GM23338 (cell line): ENCODE data around the gene WDR73. TPM values are rescaled to one million over a fixed set of nuclear protein-coding genes. Genes with fewer than 3 reads are reported as not detected.

Source experiments
- ATAC-seq: fragments of 200-7000 bp; cut with Tn5 transposase; 3 replicates; pipeline ENCODE4 v1.9.1; 2020
- DNase-seq: peaks from one replicate; pipeline ENCODE4 v3.0.0-alpha.2; 2015; ENCODE audit warnings: low spot score
- H2AFZ ChIP-seq: fragments of 200-600 bp; sonication (generic); 2 replicates; pipeline ENCODE4 v1.8.0; 2016; ENCODE audit warnings: antibody characterized with exemption, mild to moderate bottlenecking, moderate library complexity
- H3F3A ChIP-seq: fragments of 200-600 bp; sonication (generic); replicated peaks from 2 replicates; pipeline ENCODE4 v1.8.0; 2017; ENCODE audit warnings: antibody characterized with exemption, mixed run types, low read depth
- H3K27ac ChIP-seq: fragments of 200-600 bp; sonication (generic); 2 replicates; pipeline ENCODE4 v1.6.1; 2016; ENCODE audit warnings: low read depth
- H3K27me3 ChIP-seq: fragments of 200-600 bp; sonication (generic); 2 replicates; pipeline ENCODE4 v1.8.0; 2016; ENCODE audit warnings: mild to moderate bottlenecking, mixed run types, moderate library complexity; ENCODE audit not compliant: insufficient read depth
- H3K36me3 ChIP-seq: fragments of 200-600 bp; sonication (generic); 2 replicates; pipeline ENCODE4 v1.8.0; 2016; ENCODE audit warnings: mild to moderate bottlenecking; ENCODE audit not compliant: insufficient read depth
- H3K4me1 ChIP-seq: fragments of 200-600 bp; sonication (generic); 2 replicates; pipeline ENCODE4 v1.8.0; 2016; ENCODE audit warnings: mild to moderate bottlenecking, moderate library complexity; ENCODE audit not compliant: insufficient read depth
- H3K4me2 ChIP-seq: fragments of 200-600 bp; sonication (generic); 2 replicates; pipeline ENCODE4 v1.7.1; 2017; ENCODE audit warnings: mixed run types
- H3K4me3 ChIP-seq: fragments of 200-600 bp; sonication (generic); 2 replicates; pipeline ENCODE4 v1.6.1; 2016; ENCODE audit warnings: mixed run types
- H3K79me2 ChIP-seq: fragments of 200-600 bp; sonication (generic); replicated peaks from 2 replicates; pipeline ENCODE4 v1.8.0; 2017; ENCODE audit warnings: mild to moderate bottlenecking; ENCODE audit not compliant: insufficient read depth
- H3K9me2 ChIP-seq: fragments of 200-600 bp; sonication (generic); 2 replicates; pipeline ENCODE4 v1.8.0; 2017; ENCODE audit not compliant: insufficient read depth
- H4K20me1 ChIP-seq: fragments of 200-600 bp; sonication (generic); replicated peaks from 2 replicates; pipeline ENCODE4 v1.8.0; 2017; ENCODE audit warnings: mild to moderate bottlenecking; ENCODE audit not compliant: insufficient read depth
- H3K27ac Mint-ChIP-seq: 2 replicates; pipeline ENCODE4 v1.8.0; 2020; ENCODE audit warnings: inconsistent platforms, mild to moderate bottlenecking, moderate library complexity, mixed read lengths
- H3K27me3 Mint-ChIP-seq: 3 replicates; pipeline ENCODE4 v1.8.0; 2022; ENCODE audit warnings: low read depth, mild to moderate bottlenecking, moderate library complexity, mixed read lengths, inconsistent platforms; ENCODE audit not compliant: insufficient read depth, poor library complexity
- H3K36me3 Mint-ChIP-seq: 3 replicates; pipeline ENCODE4 v1.8.0; 2021; ENCODE audit warnings: low read depth, mild to moderate bottlenecking, inconsistent platforms, moderate library complexity, mixed read lengths
- H3K4me1 Mint-ChIP-seq: 3 replicates; pipeline ENCODE4 v1.8.0; 2020; ENCODE audit warnings: mild to moderate bottlenecking, inconsistent platforms, mixed read lengths
- H3K4me3 Mint-ChIP-seq: 3 replicates; pipeline ENCODE4 v1.8.0; 2021; ENCODE audit warnings: moderate library complexity, mild to moderate bottlenecking, inconsistent platforms, mixed read lengths
- H3K9me3 Mint-ChIP-seq: 3 replicates; pipeline ENCODE4 v1.8.0; 2020; ENCODE audit warnings: moderate library complexity, mild to moderate bottlenecking, inconsistent platforms, mixed read lengths
- CREB1 ChIP-seq: fragments of 250-450 bp; sonication (Bioruptor Pico); IDR thresholded peaks from 2 replicates; pipeline ENCODE4 v1.5.0; 2020; ENCODE audit warnings: low read depth, mild to moderate bottlenecking, moderate library complexity
- EZH2phosphoT487 ChIP-seq: fragments of 200-600 bp; sonication (generic); IDR thresholded peaks from one replicate; pipeline ENCODE4 v1.8.1; 2018; ENCODE audit warnings: antibody characterized with exemption; ENCODE audit not compliant: unreplicated experiment
- POLR2AphosphoS5 ChIP-seq: IDR thresholded peaks from 2 replicates; pipeline ENCODE4 v1.6.1; 2016; ENCODE audit warnings: antibody characterized with exemption, low read depth
- ZNF114 ChIP-seq: fragments of 250-450 bp; sonication (Bioruptor Pico); IDR thresholded peaks from 2 replicates; pipeline ENCODE4 v1.5.0; 2020; ENCODE audit warnings: mild to moderate bottlenecking, moderate library complexity
- polyA plus RNA-seq: library from polyadenylated mRNA; unstranded; fragments of >200 nt; fragmentation: Nextera tagmentation; extraction: Ambion mirVana; gene quantifications from 2 replicates; pipeline ENCODE4 v1.2.1, GENCODE V29; 2016
- total RNA-seq: library from RNA; depleted of rRNA; stranded (reverse); fragments of >200 nt; shearing (Covaris generic); gene quantifications from 2 replicates; pipeline ENCODE4 v1.2.3, GENCODE V29; 2014
- TF ChIP-seq, protein P1 (sequence below), 2 experiments: fragments of 200-600 bp in 1 of 2; sonication (generic) in 1 of 2; conservative IDR thresholded peaks; 2 replicates each; pipeline versions ENCODE4 v1.5.1 to v1.6.1; 2016 to 2017; ENCODE audit warnings: antibody characterized with exemption in 2 of 2, low read depth in 2 of 2, mild to moderate bottlenecking in 2 of 2, moderate library complexity in 1 of 2
- TF ChIP-seq, protein P2 (sequence below): fragments of 250-450 bp; sonication (Bioruptor Pico); IDR thresholded peaks from 2 replicates; pipeline ENCODE4 v1.5.0; 2020; ENCODE audit warnings: mild to moderate bottlenecking, moderate library complexity

The WDR73 gene
- total and polyA plus RNA-seq, 2 experiments from 2014 or later: 14.8 to 25.2 TPM

DNA sequence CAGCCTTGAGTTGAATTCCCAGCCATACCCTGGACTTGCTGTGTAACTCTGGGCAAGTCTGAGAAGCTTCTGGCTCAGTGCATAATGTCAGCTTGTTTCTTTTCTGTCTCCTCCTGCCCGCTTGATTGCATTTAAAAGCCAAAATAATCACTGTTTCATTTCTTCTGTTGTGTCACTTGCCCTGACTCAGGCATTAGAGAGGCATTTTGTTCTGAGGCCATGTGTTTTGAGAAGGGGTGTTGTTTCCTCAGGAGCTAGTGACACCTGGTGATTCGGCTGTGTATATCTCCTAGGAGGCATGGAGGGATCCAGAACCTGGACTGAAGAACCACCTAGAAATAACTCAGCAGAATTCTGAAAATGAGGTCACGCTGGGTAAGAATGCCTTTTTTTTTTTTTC, 16.0 kb downstream of the WDR73 start:
- peak; percentile 35 for ATAC-seq
- Histone ChIP-seq H3K4me3 (no peak overlapping the region), H2AFZ (no peak overlapping the region), H3K27ac (peak overlapping the region; percentile 78), H3K9me2 (no peaks in the 10 kb centered on the region), H3K79me2 (no peaks in the 10 kb centered on the region), H3K4me2 (0 out of 2 replicates have a peak overlapping the region, but pooled peaks have one; percentile 30), H3K36me3 (peaks cover 7% of the 10 kb centered on the region), H3K4me1 (peaks cover 26% of the 10 kb centered on the region), H3F3A (peaks cover 7% of the 10 kb centered on the region; the same call in 1 of the 2 replicates), H4K20me1 (no peaks in the 10 kb centered on the region), H3K27me3 (peaks cover 12% of the 10 kb centered on the region)
- no peak for TF ChIP-seq ZNF114 (CRISPR knock-in tag)
- TF ChIP-seq, protein P1, sequence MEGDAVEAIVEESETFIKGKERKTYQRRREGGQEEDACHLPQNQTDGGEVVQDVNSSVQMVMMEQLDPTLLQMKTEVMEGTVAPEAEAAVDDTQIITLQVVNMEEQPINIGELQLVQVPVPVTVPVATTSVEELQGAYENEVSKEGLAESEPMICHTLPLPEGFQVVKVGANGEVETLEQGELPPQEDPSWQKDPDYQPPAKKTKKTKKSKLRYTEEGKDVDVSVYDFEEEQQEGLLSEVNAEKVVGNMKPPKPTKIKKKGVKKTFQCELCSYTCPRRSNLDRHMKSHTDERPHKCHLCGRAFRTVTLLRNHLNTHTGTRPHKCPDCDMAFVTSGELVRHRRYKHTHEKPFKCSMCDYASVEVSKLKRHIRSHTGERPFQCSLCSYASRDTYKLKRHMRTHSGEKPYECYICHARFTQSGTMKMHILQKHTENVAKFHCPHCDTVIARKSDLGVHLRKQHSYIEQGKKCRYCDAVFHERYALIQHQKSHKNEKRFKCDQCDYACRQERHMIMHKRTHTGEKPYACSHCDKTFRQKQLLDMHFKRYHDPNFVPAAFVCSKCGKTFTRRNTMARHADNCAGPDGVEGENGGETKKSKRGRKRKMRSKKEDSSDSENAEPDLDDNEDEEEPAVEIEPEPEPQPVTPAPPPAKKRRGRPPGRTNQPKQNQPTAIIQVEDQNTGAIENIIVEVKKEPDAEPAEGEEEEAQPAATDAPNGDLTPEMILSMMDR (conservative IDR thresholded peaks at IDR 0.05; ENCODE audit: low read depth in 2 of 2): peak; percentile 55 to 89
- H3K27ac Mint-ChIP-seq: peak overlapping the region; percentile 76
- H3K27me3 Mint-ChIP-seq: peaks cover 9% of the 10 kb centered on the region
- no peaks in the 10 kb centered on the region for H3K9me3 Mint-ChIP-seq
- DNase-seq: peak; percentile 75
- H3K4me1 Mint-ChIP-seq: peaks cover 20% of the 10 kb centered on the region
- no peak overlapping the region for H3K4me3 Mint-ChIP-seq
- H3K36me3 Mint-ChIP-seq: peaks cover 53% of the 10 kb centered on the region

DNA sequence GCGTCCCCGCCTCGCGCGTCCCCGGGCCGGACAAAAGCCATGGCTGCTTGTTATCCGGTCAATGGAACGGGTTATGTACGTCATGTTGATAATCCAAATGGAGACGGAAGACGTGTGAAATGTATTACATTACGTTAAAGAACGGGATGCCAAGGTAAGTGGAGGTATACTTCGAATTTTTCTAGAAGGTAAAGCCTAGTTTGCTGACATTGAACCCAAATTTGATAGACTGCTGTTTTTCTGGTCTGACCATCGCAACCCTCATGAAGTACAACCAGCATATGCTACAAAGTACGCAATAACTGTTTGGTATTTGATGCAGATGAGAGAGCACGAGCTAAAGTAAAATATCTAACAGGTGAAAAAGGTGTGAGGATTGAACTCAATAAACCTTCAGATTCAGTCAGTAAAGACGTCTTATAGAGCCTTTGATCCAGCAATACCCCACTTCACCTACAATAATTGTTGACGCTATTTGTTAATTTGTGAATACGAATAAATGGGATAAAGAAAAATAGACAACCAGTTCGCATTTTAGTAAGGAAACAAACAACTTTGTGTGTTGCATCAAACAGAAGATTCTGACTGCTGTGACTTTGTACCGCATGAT, 19.8 kb downstream of the WDR73 start:
- Mint-ChIP-seq H3K9me3 (no peaks in the 10 kb centered on the region), H3K27ac (no peak overlapping the region), H3K36me3 (peaks cover 24% of the 10 kb centered on the region), H3K27me3 (peaks cover 16% of the 10 kb centered on the region), H3K4me1 (peaks cover 37% of the 10 kb centered on the region), H3K4me3 (peak overlapping the region; percentile 72)
- Histone ChIP-seq H3K27me3 (peaks cover 23% of the 10 kb centered on the region), H4K20me1 (no peaks in the 10 kb centered on the region), H3K4me1 (peaks cover 42% of the 10 kb centered on the region), H3K27ac (no peak overlapping the region), H2AFZ (peak overlapping the region; percentile 33; the same call in 1 of the 2 replicates), H3K4me2 (peak overlapping the region; percentile 87), H3F3A (peaks cover 20% of the 10 kb centered on the region), H3K4me3 (peak overlapping the region; percentile 61), H3K36me3 (no peaks in the 10 kb centered on the region; the same call in 1 of the 2 replicates), H3K79me2 (no peaks in the 10 kb centered on the region; the same call in 1 of the 2 replicates), H3K9me2 (no peaks in the 10 kb centered on the region)
- DNase-seq (no peak), ATAC-seq (no peak)
- TF ChIP-seq EZH2phosphoT487 (no peak), CREB1 (peak; percentile 26; the same call in 1 of the 2 replicates)

DNA sequence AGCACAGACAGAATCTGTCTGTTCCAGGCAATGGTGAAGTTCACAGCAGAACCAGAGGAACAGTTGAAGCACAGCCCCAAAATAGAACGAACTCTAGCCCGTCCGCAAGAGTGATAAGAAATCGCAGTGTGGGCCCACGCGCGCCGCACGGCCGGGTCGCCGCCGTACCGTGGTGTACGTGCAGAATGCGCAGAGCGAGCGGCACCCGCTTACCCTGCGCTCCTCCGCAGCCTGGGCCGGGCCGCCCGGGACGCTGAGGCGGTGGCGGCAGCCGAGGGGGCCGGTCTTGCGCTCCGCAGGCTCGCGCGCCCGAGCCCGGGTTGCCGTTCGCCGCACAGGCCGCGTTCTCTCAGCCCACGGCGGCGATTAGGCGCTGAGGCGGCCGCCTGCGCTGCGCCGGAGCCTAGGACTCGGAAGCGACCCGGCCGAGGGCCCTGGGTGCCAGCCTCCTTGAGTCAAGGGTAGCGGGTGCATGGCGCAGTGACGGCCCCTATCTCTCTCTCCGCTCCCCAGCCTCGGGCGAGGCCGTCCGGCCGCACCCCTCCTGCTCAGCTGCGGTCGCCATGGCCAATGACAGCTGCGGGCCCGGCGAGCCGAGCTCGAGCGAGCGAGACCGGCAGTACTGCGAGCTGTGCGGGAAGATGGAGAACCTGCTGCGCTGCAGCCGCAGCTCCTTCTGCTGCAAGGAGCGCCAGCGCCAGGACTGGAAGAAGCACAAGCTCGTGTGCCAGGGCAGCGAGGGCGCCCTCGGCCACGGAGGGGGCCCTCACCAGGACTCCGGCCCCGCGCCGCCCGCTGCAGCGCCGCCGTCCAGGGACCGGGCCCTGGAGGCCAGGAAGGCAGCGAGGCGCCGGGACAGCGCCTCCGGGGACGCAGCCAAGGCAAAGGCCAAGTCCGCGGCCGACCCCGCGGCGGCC, 20.5 kb downstream of the WDR73 start:
- peaks cover 16% of the 10 kb centered on the region for H3K27me3 Mint-ChIP-seq
- peak overlapping the region; percentile 82 for H3K4me3 Mint-ChIP-seq
- H4K20me1 ChIP-seq: no peaks in the 10 kb centered on the region
- peak overlapping the region; percentile 87 for H3K4me2 ChIP-seq
- no peaks in the 10 kb centered on the region; the same call in 1 of the 2 replicates for H3K79me2 ChIP-seq
- peaks cover 20% of the 10 kb centered on the region for H3K36me3 Mint-ChIP-seq
- H3K9me2 ChIP-seq: no peaks in the 10 kb centered on the region
- no peak overlapping the region for H3K27ac ChIP-seq
- ATAC-seq: peak; percentile 69
- peak; percentile 76 for DNase-seq
- H2AFZ ChIP-seq: peak overlapping the region; percentile 33; the same call in 1 of the 2 replicates
- H3K4me1 Mint-ChIP-seq: peaks cover 39% of the 10 kb centered on the region
- H3K27me3 ChIP-seq: peaks cover 23% of the 10 kb centered on the region
- H3K4me3 ChIP-seq: peak overlapping the region; percentile 61
- no peaks in the 10 kb centered on the region for H3K9me3 Mint-ChIP-seq
- H3K36me3 ChIP-seq: no peaks in the 10 kb centered on the region; the same call in 1 of the 2 replicates
- H3K4me1 ChIP-seq: peaks cover 42% of the 10 kb centered on the region
- peaks cover 20% of the 10 kb centered on the region for H3F3A ChIP-seq
- no peak overlapping the region for H3K27ac Mint-ChIP-seq
- TF ChIP-seq, protein P2, sequence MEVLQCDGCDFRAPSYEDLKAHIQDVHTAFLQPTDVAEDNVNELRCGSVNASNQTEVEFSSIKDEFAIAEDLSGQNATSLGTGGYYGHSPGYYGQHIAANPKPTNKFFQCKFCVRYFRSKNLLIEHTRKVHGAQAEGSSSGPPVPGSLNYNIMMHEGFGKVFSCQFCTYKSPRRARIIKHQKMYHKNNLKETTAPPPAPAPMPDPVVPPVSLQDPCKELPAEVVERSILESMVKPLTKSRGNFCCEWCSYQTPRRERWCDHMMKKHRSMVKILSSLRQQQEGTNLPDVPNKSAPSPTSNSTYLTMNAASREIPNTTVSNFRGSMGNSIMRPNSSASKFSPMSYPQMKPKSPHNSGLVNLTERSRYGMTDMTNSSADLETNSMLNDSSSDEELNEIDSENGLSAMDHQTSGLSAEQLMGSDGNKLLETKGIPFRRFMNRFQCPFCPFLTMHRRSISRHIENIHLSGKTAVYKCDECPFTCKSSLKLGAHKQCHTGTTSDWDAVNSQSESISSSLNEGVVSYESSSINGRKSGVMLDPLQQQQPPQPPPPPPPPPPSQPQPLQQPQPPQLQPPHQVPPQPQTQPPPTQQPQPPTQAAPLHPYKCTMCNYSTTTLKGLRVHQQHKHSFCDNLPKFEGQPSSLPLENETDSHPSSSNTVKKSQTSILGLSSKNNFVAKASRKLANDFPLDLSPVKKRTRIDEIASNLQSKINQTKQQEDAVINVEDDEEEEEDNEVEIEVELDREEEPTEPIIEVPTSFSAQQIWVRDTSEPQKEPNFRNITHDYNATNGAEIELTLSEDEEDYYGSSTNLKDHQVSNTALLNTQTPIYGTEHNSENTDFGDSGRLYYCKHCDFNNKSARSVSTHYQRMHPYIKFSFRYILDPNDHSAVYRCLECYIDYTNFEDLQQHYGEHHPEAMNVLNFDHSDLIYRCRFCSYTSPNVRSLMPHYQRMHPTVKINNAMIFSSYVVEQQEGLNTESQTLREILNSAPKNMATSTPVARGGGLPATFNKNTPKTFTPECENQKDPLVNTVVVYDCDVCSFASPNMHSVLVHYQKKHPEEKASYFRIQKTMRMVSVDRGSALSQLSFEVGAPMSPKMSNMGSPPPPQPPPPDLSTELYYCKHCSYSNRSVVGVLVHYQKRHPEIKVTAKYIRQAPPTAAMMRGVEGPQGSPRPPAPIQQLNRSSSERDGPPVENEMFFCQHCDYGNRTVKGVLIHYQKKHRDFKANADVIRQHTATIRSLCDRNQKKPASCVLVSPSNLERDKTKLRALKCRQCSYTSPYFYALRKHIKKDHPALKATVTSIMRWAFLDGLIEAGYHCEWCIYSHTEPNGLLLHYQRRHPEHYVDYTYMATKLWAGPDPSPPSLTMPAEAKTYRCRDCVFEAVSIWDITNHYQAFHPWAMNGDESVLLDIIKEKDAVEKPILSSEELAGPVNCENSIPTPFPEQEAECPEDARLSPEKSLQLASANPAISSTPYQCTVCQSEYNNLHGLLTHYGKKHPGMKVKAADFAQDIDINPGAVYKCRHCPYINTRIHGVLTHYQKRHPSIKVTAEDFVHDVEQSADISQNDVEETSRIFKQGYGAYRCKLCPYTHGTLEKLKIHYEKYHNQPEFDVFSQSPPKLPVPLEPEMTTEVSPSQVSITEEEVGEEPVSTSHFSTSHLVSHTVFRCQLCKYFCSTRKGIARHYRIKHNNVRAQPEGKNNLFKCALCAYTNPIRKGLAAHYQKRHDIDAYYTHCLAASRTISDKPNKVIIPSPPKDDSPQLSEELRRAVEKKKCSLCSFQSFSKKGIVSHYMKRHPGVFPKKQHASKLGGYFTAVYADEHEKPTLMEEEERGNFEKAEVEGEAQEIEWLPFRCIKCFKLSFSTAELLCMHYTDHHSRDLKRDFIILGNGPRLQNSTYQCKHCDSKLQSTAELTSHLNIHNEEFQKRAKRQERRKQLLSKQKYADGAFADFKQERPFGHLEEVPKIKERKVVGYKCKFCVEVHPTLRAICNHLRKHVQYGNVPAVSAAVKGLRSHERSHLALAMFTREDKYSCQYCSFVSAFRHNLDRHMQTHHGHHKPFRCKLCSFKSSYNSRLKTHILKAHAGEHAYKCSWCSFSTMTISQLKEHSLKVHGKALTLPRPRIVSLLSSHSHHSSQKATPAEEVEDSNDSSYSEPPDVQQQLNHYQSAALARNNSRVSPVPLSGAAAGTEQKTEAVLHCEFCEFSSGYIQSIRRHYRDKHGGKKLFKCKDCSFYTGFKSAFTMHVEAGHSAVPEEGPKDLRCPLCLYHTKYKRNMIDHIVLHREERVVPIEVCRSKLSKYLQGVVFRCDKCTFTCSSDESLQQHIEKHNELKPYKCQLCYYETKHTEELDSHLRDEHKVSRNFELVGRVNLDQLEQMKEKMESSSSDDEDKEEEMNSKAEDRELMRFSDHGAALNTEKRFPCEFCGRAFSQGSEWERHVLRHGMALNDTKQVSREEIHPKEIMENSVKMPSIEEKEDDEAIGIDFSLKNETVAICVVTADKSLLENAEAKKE (CRISPR knock-in tag): no peak
- TF ChIP-seq POLR2AphosphoS5: 0 out of 2 replicates have a peak, but pooled peaks have one; percentile 33
